NCI-H2107 (cell line): ENCODE data around the gene PTPRN2.
"Not testable (repeated sequence)": the region's sequence is repeated elsewhere in the genome, so short reads cannot be mapped to it uniquely, and the experiment has no call there.

Experiments
- DNase-seq: peaks from one replicate; lab custom pipeline; 2025; lab: John Stamatoyannopoulos, UW

Gene PTPRN2

GRCh38 chr7:158385496-158386354 is 201.9 kb downstream of the PTPRN2 start:
- not testable (repeated sequence) for DNase-seq

- no peak for DNase-seq
Measured at GRCh38 chr7:158384746-158385145, 202.9 kb downstream of the PTPRN2 start.

GRCh38 chr7:158383665-158384064 is 204.0 kb downstream of the PTPRN2 start:
- no peak for DNase-seq

GRCh38 chr7:158382363-158383254 is 205.0 kb downstream of the PTPRN2 start:
- DNase-seq = no peak

GRCh38 chr7:158381956-158382355 is 205.7 kb downstream of the PTPRN2 start:
- no peak for DNase-seq

GRCh38 chr7:158378978-158379377 is 208.6 kb downstream of the PTPRN2 start:
- DNase-seq = no peak

- DNase-seq = no peak
Measured at GRCh38 chr7:158377800-158378623, 209.6 kb downstream of the PTPRN2 start.

- not testable (repeated sequence) for DNase-seq
Measured at GRCh38 chr7:158376839-158377186, 210.8 kb downstream of the PTPRN2 start.

- not testable (repeated sequence) for DNase-seq
Measured at GRCh38 chr7:158376146-158376838, 211.3 kb downstream of the PTPRN2 start.

- DNase-seq = no peak
Measured at GRCh38 chr7:158375034-158375433, 212.6 kb downstream of the PTPRN2 start.

GRCh38 chr7:158374586-158374985 is 213.0 kb downstream of the PTPRN2 start:
- no peak for DNase-seq

GRCh38 chr7:158374146-158374545 is 213.5 kb downstream of the PTPRN2 start:
- no peak for DNase-seq

GRCh38 chr7:158373476-158374133 is 214.0 kb downstream of the PTPRN2 start:
- DNase-seq = no peak

GRCh38 chr7:158372400-158373342 is 215.0 kb downstream of the PTPRN2 start:
- no peak for DNase-seq

- no peak for DNase-seq
Measured at GRCh38 chr7:158371856-158372255, 215.8 kb downstream of the PTPRN2 start.

- no peak for DNase-seq
Measured at GRCh38 chr7:158369866-158370265, 217.8 kb downstream of the PTPRN2 start.

- DNase-seq = no peak
Measured at GRCh38 chr7:158369290-158369689, 218.3 kb downstream of the PTPRN2 start.

- DNase-seq = no peak
Measured at GRCh38 chr7:158368449-158368848, 219.2 kb downstream of the PTPRN2 start.

- no peak for DNase-seq
Measured at GRCh38 chr7:158367634-158367982, 220.0 kb downstream of the PTPRN2 start.
